GM18508 (cell line): Measurements from ENCODE around the gene RABGGTA.

ENCODE experiments used
- ATAC-seq: cut with Tn5 transposase; IDR thresholded peaks from one replicate; pipeline ENCODE4 v1.9.1; 2021; ENCODE audit warnings: moderate number of reproducible peaks; ENCODE audit not compliant: insufficient read depth, unreplicated experiment

The RABGGTA gene

DNA sequence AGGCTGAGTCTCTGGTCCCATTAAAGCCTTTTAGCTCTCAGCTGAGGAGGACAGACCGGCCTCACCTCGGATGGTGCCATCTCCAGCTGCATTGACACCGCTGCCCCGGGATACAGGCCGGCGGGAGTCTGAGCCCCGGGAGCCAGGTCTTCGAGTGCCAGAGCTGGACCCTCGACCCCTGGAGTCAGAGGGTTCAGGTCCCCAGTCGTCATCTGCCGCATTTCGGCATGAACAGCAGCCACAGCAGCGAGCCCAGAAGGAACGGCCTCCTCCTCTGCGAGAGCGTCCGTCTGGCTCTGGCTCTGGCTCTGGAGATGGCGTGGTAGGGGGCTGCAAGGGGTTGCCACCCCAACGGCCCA, 9.4 kb downstream of the RABGGTA start:
- no peak for ATAC-seq

DNA sequence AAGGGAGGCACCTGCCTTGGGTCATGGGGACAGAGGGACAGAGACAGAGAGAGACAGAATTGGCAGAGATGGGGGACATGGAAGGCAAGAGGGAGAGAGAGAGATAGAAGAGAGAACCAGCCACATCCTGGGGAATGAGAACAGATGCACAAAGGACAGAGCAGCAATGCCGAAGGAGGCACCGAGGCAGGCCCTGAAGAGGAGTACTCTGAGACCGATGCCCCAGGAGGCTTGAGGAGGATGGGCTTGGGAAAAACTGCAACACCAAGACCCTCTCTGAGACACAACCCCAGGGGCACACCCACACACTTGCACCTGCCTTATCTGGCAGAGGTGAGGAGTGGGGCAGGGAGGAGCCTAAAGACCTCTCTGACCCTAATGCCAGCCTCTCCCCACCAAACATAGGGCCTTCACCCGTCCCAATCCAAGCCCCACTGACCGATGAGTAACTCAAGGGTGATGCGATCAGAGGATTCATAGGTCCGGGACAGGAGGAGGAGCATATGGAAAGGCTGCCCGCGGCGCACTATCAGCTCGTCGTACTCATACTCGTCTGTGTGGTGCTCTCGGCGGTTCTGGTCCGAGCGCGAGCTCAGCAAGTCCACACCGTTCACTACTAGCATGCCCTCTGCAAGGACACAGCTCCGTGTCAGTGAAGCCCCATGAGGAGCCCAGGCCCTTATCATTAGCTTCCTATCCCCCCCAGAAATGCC, 10.0 kb downstream of the RABGGTA start:
- no peak for ATAC-seq

DNA sequence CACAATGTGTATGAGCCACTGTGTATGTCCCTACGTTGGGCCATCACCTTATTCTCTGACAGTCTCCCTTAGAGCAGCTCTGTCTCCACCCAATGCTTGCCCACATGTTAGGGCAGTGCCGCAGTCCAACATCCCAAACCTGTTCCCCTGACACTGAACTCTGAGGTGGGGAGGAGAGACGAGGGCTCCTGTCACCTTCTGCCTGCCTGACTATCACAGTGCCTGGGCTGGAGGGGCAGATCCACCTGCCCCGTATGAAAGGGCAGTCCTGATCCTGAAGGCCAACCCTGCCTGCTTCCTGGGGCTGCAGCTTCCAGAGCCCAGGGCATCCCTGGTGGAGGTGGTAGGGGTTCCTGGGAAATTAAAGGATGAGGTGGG, 10.6 kb downstream of the RABGGTA start:
- no peak for ATAC-seq

DNA sequence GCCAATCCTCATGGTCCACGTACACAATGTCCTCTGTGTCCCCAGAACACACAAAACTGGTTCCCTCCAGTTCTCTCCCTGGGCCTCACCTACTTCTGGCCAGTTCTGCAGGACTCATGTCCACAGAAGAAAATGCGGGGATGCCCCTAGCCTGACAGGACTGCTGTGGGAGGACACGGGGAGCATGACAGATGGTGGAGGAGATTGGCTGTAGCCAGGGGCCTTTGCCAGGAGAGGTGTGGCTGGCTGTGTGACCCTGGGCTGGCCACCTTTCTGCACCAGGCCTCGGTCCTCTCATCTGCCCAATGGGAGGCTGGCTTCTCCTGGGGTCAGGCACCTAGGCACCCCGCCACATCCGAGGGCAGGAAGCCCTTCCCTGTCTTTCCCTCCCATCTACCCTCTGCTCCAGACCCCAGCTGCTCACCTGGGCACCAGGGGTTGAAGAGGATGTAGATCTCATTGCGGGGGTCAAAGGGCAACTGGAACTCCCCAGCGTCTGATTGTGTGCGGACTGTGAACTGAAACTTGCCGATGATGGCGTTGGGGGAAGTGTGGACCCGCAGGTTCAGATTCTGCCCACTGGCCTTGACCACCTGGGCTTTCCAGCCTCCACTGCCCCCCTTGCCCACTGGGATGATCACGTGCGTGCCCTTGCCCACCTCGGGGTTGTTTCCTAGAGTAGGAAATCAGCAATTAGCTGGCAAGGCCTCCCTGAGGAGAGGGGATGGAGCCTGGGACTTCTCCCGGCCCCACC, 11.2 kb downstream of the RABGGTA start:
- no peak for ATAC-seq

DNA sequence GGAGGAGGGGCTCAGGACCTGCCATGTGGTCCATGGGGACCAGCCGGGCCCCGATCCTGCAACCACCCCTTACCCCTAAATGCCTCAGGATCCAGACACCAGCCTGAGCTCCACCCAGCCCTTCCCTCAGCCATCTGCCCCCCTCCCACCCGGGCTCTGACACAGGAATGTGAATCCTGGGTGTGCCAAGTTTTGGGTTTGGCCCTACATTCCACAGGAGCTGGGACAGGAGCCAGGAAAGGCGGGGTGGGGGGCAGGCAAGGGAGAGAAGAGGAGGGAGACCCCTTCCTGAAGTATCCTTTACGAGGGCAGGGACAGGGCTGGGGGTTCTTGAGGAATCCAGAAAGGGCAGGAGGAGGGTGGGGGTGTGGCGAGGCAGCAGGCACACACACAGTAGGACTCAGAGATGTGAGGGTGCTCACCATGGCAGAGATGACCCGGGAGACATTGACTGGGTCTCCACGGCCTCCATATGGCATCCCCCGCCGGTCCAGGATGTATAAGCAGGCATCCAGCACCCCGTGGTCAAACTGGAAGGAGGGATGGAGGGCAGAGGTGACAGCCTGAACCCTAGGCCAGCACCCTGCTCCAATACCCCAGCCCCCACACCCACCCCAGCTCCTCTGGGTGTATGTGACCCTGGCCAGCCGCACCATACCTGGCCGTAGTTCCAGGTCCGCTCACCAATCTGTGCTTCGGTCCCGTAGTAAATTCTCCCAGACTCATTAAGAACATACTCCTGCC, 11.9 kb downstream of the RABGGTA start:
- no peak for ATAC-seq

DNA sequence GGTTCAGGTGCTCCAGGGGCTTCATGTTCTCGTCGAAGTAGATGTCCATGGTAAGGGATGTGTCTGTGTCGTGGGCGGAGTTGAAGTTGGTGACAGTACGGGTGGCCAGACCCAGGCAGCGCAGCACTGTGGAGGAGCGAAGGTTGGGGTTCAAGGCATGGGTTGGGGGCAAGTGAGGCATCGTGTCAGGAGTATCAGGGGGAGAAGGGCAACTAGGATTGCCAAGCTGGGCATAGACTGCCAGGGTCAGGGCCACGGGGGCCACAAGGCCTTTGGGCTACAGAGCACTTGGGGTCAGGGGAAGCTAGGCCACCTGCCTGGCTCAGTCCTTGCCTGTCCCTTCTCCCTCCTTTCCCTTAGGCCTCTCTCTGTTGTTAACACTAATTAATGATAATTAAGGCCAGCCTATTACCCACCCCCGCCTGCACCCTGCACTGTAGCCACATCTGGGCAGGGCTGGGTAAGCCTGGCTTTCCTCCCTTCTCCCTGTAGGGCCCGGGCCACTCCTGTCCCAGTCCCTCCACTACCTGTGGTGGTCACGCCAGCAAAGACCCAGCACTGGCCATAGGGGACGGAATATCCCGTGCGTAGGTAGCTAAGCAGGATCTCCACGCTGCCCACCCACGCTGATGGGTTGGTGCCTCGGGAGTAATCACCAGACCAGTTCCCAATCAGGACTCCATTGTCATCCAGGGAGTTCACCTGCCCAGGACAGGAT, 12.7 kb downstream of the RABGGTA start:
- no peak for ATAC-seq

DNA sequence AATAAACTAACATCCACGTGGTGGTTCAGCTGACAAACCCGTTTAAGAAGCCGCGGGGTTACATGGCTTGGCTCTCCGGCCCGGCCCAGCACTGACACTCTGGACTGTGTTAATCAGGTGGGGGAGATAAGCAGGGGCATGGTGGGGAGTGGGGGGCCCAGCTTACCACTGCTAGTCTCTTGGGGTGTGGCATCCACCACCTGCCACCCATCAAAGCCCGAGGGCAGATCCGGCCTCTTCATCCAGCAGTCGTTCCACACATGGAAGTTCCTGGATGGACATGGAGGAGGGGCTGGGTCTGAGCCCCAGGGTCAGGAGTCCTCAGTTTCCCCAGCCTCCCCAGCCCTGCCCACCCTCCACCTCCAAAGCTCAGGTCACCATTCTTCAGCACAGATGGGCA, 13.3 kb downstream of the RABGGTA start:
- ATAC-seq, result no peak

DNA sequence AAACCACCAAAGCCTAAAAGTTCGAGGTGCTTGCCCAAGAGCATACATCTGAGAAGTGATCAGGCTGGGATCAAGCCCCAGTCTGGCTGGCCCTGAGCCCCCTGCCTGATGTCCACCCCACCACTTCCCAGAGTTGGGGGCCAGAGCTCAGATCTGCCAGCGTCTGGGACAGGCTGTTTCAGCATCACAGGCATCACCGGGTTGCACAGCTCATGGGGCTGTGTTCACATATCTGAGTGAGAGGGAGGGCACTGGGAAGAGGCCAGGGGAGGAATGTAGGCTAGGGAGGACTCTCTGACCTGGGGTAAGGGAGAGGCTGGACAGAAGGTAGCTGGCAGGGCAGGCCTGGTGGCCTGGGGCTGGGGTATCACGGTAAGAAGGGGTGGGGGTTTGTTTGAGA, 14.4 kb downstream of the RABGGTA start:
- ATAC-seq, result no peak

DNA sequence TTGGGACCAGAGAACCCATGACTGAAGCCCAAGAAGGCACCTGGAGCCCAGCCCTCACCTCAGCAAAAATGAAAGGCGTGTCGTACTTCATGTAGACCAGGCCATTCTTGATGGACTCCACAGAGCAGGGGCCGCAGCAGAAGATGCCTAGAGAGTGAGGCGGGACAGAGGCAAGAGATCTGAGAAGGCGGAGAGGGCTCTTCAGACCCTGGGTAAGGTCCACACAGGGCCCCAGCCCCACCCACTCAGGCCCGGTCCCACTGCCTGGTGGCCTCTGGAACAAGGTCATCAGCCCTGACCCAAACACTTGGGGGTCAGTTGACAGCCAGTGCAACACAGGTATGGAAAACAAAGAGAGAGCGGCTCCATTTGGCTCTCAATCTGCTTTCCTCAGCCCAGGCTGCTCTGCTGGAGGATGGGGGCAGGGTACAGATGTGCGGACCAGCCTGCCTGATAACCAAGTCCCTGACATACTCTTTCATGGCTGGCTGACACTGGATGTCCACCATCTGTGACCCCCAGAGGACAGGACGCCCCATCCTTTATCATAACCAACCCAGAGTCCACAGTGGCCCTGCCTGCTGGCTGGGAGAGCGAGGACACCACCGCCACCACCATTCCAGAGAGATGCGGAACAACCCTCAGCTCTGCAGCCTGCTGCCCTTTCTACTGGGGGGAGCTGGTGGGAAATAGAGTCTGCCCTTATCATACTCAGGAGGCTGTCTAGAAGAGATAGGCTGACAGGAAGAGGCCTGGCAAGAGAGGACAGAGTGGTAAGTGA, 15.3 kb downstream of the RABGGTA start:
- no peak for ATAC-seq

DNA sequence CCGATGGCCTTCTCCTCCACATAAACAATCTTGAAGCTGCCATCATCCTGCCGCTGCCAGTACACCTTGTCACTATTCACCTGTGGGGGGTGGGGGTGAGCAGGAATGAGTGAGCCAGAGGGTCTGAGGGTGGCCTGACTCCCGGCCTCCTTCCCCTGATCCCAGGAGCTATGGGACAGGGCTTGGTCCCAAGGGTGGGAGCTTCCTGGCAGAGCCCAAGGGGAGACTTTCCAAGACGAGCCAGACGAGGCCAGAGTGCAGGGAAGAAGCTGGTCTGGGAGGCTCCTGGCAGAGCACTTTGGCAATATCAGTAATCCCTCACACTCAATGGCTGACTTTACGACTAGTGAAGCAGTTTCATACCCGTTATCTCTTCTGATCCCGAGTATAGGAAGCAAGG, 16.0 kb downstream of the RABGGTA start:
- ATAC-seq, result no peak

DNA sequence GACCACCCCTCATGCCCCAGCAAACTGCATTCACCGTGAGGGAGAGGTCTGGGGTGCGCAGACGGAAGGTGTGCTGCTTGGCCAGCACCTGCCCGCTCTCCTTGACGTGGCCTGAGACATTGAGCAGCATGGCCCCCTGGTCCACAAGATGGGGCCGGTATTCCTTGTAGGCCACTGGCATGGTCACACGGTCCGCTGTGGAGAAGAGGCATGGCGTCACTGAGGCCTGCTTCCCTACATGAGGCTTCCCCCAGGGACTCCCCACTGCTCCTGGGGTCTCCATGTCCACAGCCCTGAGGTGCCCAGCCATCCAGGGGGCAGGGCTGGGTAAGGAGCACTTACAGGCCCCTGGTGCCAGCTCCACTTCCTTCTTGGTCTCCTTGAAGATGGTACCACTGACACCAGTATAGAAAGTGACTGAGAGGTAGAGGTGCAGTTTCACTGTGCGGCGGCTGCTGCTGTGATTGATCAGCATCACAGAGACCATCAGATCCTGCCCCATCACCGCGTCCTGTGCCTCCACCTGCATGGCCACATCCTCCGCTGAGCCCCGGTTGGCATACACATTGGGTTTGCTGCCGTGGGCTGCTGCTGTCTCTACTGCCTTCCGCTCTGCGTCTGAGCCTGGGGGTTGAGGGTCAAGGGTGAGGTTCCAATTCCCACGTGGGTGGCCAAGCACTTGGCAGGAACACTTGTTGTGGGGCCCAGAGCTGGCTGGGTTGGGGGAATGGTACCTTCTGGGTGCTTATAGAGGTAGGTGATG, 16.6 kb downstream of the RABGGTA start:
- no peak for ATAC-seq

DNA sequence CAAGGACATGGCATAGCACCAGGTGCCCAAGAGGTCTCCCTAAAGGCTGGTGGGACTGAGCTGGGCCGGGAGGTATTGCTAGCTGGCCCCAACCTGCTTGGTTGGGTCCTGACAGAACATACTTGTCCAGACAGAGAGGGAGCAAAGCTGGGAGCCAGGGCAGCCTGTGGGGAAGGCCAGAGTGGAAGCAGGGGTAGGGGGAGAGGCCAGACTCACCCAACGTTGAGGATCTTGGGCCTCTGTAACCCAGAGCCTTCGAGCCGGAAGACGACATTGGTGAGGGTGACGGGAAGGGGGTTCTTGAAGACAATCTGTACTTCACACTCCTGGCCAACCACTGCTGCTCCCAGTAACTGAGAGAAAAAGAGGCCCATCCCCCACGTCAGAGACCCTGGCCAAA, 17.5 kb downstream of the RABGGTA start:
- no peak for ATAC-seq

DNA sequence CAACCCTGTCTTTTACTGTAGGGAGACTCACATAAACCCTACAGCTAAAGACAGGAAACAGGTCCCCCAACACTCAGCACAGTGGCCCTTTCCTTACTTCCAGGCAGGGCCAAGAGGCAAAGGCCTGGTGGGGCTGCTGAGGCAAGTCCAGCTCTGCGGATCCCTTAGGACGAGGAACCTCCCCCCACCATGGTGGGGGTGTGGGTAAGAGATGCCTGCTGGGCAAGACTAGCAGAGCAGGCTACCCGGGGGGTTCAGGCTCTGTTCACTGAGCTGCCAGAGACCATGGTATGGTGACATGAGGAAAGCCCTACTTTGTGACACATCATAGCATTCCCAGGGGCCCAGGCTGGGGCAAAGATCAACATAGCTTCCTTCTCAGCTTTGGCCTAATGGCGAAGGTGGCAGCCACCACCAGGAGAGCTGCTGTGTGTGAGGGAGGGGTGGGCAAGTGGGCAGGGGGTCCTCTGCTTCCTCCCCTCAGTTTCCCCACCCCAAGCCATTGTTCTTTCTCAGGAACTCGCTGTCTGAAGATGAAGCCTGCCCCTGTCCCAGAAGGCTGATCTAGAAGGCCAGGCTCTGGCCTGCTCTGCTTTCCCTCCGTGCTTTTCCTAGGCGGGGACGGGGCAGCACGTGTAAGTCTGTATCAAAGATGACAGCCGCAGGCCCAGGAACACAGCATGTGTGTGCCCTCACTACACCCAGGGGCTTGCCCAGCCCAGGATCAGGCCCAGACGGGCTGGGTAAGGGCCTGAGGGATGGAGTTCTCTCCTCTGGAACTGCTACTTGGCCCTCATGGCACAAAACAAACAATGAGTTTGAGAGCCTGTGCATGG, 18.9 kb downstream of the RABGGTA start:
- ATAC-seq, result no peak

DNA sequence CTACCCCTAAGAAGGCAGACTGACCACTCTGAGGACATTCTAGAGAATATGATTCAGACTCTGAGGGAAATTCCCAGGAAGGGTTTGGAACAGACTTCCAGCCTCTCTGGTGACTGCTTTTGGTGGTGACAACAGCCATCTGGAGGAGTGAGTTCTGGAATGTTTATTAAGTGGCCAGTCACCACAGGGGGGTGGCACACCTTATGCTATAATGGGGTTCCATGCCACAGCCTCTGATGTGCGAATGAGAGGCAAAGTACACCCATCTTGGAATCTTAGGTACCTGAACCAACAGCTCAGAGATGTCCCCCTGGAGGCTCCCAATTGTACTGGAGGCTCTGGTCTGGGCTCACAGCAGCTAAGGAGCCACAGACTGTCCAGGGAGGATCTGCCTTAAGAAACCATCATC, 19.5 kb downstream of the RABGGTA start:
- no peak for ATAC-seq

DNA sequence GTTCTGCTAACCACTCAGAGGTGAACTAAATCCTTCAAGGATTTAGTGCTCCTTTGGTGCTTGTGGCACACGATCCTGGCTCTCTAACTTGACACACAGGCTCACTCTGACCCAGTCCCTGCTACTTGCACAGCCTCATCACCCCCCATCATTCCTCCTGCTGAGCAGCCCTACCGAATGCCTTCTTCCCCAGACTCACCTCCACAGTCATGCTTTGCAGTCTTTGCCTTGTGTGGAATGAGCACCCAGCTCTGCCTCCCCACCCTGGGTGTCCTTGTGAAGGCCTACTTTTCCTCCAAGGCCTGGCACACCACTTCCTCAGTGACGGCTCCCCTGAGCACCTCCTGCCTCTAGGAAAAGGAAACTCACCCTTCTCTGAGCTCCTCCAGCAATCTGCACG, 21.0 kb downstream of the RABGGTA start:
- ATAC-seq, result no peak

DNA sequence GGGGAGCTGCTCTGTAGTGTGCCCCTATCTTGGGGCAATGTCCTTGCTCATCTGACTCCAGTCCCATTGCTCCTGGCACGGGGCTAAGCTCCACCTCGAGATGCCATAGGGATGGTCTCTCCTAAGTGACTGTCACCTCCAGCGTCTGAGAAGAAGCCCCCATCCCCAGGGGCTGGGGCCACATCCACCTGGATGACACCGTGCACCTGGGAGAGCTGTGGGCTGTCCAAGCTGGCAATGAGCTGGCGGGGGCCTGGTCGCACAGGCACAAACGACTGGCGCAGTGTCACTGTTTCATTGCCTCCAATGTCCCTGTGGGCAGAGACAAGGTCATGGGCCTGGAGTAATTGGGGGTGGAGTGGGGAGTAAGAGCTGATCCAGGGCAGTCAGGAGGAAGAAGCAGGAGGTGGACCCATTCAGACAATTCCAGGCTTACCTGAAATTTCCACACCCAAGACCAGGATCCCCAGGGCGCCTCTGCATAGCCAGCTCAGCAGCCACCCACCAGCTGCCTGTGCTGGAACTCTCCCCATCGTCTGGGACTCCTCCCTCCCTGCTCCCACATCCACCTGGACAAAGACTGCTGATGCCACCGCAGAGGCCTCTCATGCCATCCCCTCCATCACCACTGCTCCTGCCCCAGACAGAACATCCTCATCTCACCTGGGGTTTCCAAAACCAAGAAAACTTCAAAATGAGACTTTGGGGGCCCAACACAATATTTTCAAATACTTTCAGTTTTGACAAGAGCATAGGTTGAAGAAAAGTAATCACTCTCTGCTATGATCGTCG, 22.0 kb downstream of the RABGGTA start:
- no peak for ATAC-seq

DNA sequence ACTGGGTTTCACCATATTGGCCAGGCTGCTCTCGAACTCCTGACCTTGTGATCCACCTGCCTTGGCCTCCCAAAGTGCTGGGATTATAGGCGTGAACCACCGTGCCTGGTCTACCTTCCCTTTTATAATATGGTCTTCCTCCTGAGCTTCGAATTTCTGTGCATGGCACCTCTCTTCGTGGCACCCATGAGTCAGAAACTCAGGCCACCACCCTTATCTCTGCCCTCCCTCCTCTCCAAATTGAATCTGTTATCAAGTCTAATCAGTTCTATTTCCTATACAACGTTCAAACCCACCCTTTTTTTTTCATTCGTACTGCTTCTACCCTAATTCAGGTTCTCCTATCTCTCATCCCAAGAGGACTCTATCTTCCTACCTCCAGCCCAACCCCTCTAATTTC, 24.0 kb downstream of the RABGGTA start:
- no peak for ATAC-seq

DNA sequence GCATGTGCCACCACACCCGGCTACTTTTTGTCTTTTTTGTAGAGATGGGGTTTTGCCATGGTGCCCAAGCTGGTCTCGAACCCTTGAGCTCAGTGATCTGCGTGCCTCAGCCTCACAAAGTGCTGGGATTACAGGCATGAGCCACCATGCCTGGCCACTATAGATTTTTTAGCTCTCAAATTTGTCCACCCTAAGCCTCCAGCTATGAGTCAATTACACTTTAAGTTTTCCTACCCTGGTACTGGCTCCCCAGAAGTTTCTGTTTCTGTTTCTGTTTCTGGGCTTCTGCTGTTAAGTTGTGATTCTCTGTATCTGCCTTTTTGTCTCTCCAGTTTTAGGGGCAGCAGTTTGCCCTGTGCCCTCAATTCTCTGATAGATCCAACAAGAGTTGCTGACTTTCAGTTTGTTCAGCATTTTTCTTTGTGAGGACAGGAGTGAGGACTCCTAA, 24.6 kb downstream of the RABGGTA start:
- ATAC-seq, result no peak
